Mesothelial cell of epicardium (in vitro differentiated cells): ENCODE results near the gene SYMPK. TPM values are rescaled to one million over a fixed set of nuclear protein-coding genes. Genes with fewer than 3 reads are reported as not detected.

Source experiments
- DNase-seq, 2 experiments: peaks; one replicate each; pipeline ENCODE4 v3.0.0; 2021; ENCODE audit warnings: low spot score in 2 of 2; ENCODE audit not compliant: unreplicated experiment in 2 of 2
- H3K27ac Mint-ChIP-seq: 2 replicates; pipeline ENCODE4 v1.8.0; 2021; ENCODE audit warnings: mixed read lengths
- H3K27me3 Mint-ChIP-seq: 2 replicates; pipeline ENCODE4 v1.8.0; 2021; ENCODE audit warnings: low read depth, mixed read lengths
- H3K36me3 Mint-ChIP-seq: 2 replicates; pipeline ENCODE4 v1.8.0; 2021; ENCODE audit warnings: mixed read lengths
- H3K4me1 Mint-ChIP-seq: 2 replicates; pipeline ENCODE4 v1.8.0; 2021; ENCODE audit warnings: mixed read lengths
- H3K4me3 Mint-ChIP-seq: 2 replicates; pipeline ENCODE4 v1.8.0; 2021; ENCODE audit warnings: mild to moderate bottlenecking, moderate library complexity, mixed read lengths
- H3K9me3 Mint-ChIP-seq: 2 replicates; pipeline ENCODE4 v1.8.0; 2021; ENCODE audit warnings: mixed read lengths
- total RNA-seq: library from RNA; stranded (reverse); gene quantifications from 3 replicates; pipeline ENCODE4 v1.2.1, GENCODE V29; 2021
- TF ChIP-seq, protein P1 (sequence below): fragments of 200-600 bp; sonication (generic); IDR thresholded peaks from one replicate; pipeline ENCODE4 v1.5.0; 2021; ENCODE audit warnings: antibody characterized with exemption; ENCODE audit not compliant: unreplicated experiment

Gene SYMPK
- total RNA-seq, 1 donor from 2014 or later = 92.6 TPM

DNA sequence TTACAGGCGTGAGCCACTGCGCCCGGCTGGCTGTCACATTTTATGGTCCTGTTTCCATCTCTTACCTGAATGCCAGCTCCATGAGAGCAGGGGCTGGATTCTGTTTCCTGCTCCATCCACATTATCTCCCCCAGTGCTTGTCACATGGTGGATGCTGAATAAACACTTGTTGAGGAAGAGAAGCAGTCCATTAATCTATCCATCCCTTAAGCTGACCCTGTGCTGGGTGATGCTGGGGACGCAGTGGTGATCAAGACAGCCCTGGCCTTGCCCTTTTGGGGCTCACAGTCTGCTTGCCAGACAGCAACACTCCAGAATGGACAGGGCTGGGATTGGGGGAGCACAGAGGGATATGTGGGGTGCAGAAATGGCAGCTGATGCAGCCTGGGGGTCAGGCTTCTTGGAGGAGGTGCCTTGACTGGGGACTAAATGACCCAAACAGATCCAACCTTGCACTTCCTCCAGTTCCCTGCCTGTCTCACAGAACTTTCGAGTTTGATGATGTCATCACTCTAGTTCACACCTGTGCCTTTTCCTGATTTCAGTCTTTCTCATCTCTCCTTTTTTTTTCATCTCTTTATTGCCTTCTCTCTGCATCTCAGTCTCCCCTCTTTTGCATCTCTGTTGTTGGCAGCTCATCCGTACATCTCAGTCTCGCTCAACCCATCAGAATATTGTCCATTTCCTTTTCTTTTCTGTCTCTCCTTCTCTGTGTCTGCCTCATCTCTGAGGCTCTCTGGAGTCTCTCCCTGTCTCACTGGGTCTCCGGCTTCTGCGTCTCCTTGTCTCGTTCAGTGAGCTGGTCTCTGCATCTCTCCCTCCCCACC is 18.3 kb upstream of the SYMPK start:
- no peaks in the 10 kb centered on the region for H3K9me3 Mint-ChIP-seq
- DNase-seq = no peak
- H3K36me3 Mint-ChIP-seq = peaks cover 3% of the 10 kb centered on the region
- peak overlapping the region; percentile 18 for H3K27ac Mint-ChIP-seq
- peak overlapping the region; percentile 5 for H3K4me3 Mint-ChIP-seq
- no peaks in the 10 kb centered on the region for H3K27me3 Mint-ChIP-seq
- TF ChIP-seq, protein P1, sequence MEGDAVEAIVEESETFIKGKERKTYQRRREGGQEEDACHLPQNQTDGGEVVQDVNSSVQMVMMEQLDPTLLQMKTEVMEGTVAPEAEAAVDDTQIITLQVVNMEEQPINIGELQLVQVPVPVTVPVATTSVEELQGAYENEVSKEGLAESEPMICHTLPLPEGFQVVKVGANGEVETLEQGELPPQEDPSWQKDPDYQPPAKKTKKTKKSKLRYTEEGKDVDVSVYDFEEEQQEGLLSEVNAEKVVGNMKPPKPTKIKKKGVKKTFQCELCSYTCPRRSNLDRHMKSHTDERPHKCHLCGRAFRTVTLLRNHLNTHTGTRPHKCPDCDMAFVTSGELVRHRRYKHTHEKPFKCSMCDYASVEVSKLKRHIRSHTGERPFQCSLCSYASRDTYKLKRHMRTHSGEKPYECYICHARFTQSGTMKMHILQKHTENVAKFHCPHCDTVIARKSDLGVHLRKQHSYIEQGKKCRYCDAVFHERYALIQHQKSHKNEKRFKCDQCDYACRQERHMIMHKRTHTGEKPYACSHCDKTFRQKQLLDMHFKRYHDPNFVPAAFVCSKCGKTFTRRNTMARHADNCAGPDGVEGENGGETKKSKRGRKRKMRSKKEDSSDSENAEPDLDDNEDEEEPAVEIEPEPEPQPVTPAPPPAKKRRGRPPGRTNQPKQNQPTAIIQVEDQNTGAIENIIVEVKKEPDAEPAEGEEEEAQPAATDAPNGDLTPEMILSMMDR = no peak
- peaks cover 29% of the 10 kb centered on the region for H3K4me1 Mint-ChIP-seq

DNA sequence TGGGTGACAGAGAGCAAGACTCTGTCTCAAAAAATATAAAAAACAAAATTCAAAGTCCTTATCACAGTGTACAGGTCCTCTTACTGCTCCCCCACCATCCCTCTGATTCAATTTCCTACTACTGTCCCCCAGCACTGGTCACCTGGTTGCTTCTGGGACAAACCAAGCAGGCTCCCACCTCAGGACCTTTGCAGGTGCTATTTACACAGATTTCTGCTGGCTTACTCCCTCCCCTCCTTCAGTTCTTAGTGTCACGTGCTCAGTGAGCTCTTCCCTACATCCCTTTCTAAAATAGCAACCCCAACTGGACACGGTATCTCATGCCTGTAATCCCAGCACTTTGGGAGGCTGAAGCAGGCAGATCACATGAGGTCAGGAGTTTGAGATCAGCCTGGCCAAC is 17.0 kb upstream of the SYMPK start:
- TF ChIP-seq, protein P1 = no peak
- Mint-ChIP-seq H3K4me1 (peaks cover 30% of the 10 kb centered on the region), H3K27ac (no peak overlapping the region), H3K9me3 (no peaks in the 10 kb centered on the region), H3K4me3 (no peak overlapping the region), H3K27me3 (no peaks in the 10 kb centered on the region), H3K36me3 (peaks cover 3% of the 10 kb centered on the region)
- DNase-seq = no peak

DNA sequence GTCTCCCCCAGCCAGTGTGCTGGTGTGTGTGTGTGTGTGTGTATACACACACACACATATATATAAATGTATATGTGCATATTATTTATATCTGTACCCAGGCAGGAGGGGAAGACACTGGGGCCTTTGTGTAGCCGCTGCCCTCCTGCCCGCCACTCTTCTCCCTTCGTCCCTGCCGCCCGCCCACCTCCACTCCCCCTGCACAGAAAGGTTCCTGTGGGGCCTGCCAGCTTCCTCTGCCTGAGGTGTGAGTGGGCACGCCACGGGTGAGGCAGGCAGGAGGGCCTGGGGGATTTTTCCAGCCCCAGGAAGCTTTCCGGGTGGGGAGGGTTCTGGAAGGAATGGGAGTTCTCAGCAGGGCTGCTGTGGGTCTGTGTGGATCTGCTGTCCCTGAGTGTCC is 16.1 kb upstream of the SYMPK start:
- Mint-ChIP-seq H3K27ac (no peak overlapping the region), H3K27me3 (no peaks in the 10 kb centered on the region), H3K9me3 (no peaks in the 10 kb centered on the region), H3K4me1 (peaks cover 30% of the 10 kb centered on the region), H3K36me3 (peaks cover 3% of the 10 kb centered on the region), H3K4me3 (no peak overlapping the region)
- TF ChIP-seq, protein P1 = no peak
- no peak for DNase-seq

DNA sequence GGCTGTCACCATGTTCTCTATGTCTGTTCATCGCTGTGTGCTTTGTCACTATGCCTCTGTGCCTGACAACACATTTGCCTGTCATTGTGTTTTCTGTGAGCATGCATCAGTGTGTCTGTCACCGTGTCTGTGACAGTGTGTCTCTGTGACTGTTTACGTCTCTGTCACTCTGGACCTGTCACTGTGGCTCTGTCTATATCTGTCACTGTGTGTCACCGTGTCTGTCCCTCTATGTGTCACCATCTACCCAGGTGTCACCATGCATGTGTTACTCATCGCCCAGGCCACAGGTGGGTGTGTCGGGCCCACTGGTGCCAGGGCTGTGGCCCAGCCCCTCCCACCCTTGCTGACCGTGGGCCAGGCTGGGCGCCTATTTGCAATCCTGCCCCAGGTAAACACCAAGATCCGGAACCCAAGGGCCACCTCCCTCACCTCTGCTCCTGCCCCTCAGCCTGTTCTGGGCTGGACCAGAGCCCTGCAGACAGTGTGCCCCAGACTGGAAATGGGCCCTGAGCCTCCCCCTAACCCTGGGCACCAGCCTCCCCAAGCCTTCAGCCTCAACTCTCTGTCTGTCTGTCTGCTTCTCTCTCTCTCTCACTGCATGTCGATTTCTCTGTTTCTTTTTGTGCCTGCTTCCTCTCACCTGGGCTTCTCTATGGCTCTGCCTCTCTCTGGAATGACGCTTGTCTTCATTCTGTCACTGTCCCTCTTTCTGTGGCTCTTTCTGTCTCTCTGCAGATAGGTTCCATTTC is 15.3 kb upstream of the SYMPK start:
- DNase-seq = no peak
- peaks cover 2% of the 10 kb centered on the region for H3K27me3 Mint-ChIP-seq
- H3K9me3 Mint-ChIP-seq = no peaks in the 10 kb centered on the region
- H3K4me3 Mint-ChIP-seq = no peak overlapping the region
- peak overlapping the region; percentile 51 for H3K27ac Mint-ChIP-seq
- peaks cover under 1% of the 10 kb centered on the region for H3K36me3 Mint-ChIP-seq
- TF ChIP-seq, protein P1 = no peak
- peaks cover 22% of the 10 kb centered on the region for H3K4me1 Mint-ChIP-seq

DNA sequence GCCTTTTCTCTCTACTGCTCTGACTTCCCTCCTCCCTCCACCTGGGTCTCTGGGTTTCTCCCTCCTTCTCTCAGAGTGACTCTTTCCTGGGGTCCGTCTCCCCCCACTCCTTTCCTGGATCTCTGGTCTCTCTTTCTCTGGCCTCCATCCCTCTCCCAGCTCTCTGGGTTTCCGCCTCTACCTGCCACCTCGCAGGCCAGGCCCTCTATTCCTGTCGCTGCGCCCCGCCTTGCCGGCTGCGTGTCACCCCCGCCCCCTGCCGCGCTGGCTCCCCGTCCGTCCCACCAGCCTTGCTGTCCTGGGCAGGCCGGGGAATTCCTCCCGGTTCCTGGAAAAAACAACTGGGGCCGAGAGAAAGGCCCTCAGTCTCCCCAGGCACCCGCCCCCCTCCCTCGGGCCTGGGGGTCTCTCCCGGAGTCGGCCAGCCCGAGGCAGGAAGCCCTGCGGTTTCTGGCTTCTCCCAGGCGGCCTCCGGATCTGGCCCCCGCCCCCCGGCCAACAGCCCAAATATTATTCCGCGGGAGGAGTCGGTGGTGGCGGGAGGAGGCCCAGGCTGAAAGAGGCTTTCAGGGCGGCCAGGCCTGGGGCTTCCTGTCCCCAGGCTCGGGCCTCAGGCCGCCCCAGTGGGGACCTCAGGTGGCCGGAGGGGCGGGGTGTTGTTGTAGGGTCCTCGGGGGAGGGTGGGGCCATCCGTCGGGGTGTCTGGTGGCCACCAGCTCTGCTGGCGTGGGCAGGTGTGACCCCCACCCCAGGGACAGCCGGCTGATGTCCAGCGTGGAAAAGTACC is 13.7 kb upstream of the SYMPK start:
- TF ChIP-seq, protein P1 = no peak
- Mint-ChIP-seq H3K4me1 (peaks cover 13% of the 10 kb centered on the region), H3K27ac (peak overlapping the region; percentile 43), H3K27me3 (peaks cover 2% of the 10 kb centered on the region), H3K9me3 (no peaks in the 10 kb centered on the region), H3K36me3 (no peaks in the 10 kb centered on the region), H3K4me3 (peak overlapping the region; percentile 60)
- peak in 1 of 2 experiments; percentile 66 for DNase-seq
